HepG2 (cell line): Measurements from ENCODE around the gene CEBPB. TPM values are rescaled to one million over a fixed set of nuclear protein-coding genes. Genes with fewer than 3 reads are reported as not detected.

Experiments used
- CBX2 ChIP-seq, 2 experiments: fragments of 200-600 bp in 1 of 2; sonication (generic); formaldehyde crosslinking in 1 of 2; IDR thresholded peaks; 2 replicates each; pipeline versions ENCODE4 v1.7.0 to v1.8.1; 2018 to 2022; ENCODE audit warnings: low read depth in 2 of 2, low read length in 1 of 2, mild to moderate bottlenecking in 1 of 2, missing genetic modification reagents in 1 of 2
- CENPT ChIP-seq: sonication (generic); formaldehyde crosslinking; IDR thresholded peaks from 2 replicates; pipeline ENCODE4 v1.8.0; 2022; ENCODE audit warnings: low read depth, mild to moderate bottlenecking, moderate library complexity, missing genetic modification reagents
- ETV6 ChIP-seq: sonication (generic); formaldehyde crosslinking; conservative IDR thresholded peaks from 2 replicates; pipeline ENCODE4 v1.4.0; 2020; ENCODE audit warnings: missing genetic modification reagents
- HOXA5 ChIP-seq: sonication (generic); formaldehyde crosslinking; IDR thresholded peaks from 2 replicates; pipeline ENCODE4 v1.4.0; 2020; ENCODE audit warnings: missing genetic modification reagents
- KDM3A ChIP-seq: IDR thresholded peaks from 2 replicates; pipeline ENCODE4 v1.6.1; 2018; ENCODE audit warnings: low read depth, missing compliant biosample characterization
- MEIS1 ChIP-seq: sonication (generic); formaldehyde crosslinking; IDR thresholded peaks from 2 replicates; pipeline ENCODE4 v1.9.0; 2021; ENCODE audit warnings: mild to moderate bottlenecking, missing genetic modification reagents, moderate library complexity, borderline replicate concordance
- PCBP1 ChIP-seq: fragments of 200-400 bp; formaldehyde crosslinking; IDR thresholded peaks from 2 replicates; pipeline ENCODE4 v1.6.1; 2017; ENCODE audit warnings: mild to moderate bottlenecking, low read depth, low read length, borderline replicate concordance
- SIX1 ChIP-seq: sonication (generic); formaldehyde crosslinking; IDR thresholded peaks from 2 replicates; pipeline ENCODE4 v1.4.0; 2020; ENCODE audit warnings: missing genetic modification reagents, borderline replicate concordance
- ZNF263 ChIP-seq: sonication (generic); formaldehyde crosslinking; IDR thresholded peaks from 2 replicates; pipeline ENCODE4 v1.4.0; 2020; ENCODE audit warnings: missing genetic modification reagents
- ZNF383 ChIP-seq: sonication (generic); formaldehyde crosslinking; IDR thresholded peaks from 2 replicates; pipeline ENCODE4 v1.4.0; 2020; ENCODE audit warnings: missing genetic modification reagents, mild to moderate bottlenecking, borderline replicate concordance
- ZNF788 ChIP-seq: sonication (generic); formaldehyde crosslinking; IDR thresholded peaks from 2 replicates; pipeline ENCODE4 v1.5.0; 2020; ENCODE audit warnings: mild to moderate bottlenecking, missing genetic modification reagents, borderline replicate concordance
- polyA plus RNA-seq, 8 experiments: library from polyadenylated mRNA; depleted of rRNA in 3 of 8; stranded (reverse) in 7 of 8; unstranded in 1 of 8; fragments of >200 nt; fragmentation: Illumina TruSeq in 4 of 8; extraction: Trizol in 4 of 8; gene quantifications; 2 replicates each; pipeline versions ENCODE4 v1.2.1 to v1.2.3, GENCODE V29; 2011 to 2016; ENCODE audit warnings: low read depth in 4 of 8, missing spikeins in 1 of 8, mixed read lengths in 1 of 8; ENCODE audit not compliant: insufficient read depth in 1 of 8
- total RNA-seq, 5 experiments: library from RNA; depleted of rRNA; stranded (reverse); fragments of >200 nt; fragmentation: Illumina TruSeq; extraction: Trizol; gene quantifications; 2 replicates each; pipeline ENCODE4 v1.2.3, GENCODE V29; 2016; ENCODE audit warnings: low read depth in 1 of 5
- TF ChIP-seq, protein P1 (sequence below): sonication (generic); formaldehyde crosslinking; IDR thresholded peaks from 2 replicates; pipeline ENCODE4 v1.4.0; 2020; ENCODE audit warnings: missing genetic modification reagents, borderline replicate concordance
- TF ChIP-seq, protein P2 (sequence below): sonication (generic); formaldehyde crosslinking; IDR thresholded peaks from 2 replicates; pipeline ENCODE4 v1.4.0; 2020; ENCODE audit warnings: low read depth, missing genetic modification reagents
- TF ChIP-seq, protein P3 (sequence below): IDR thresholded peaks from 2 replicates; pipeline ENCODE4 v1.6.1; 2016; ENCODE audit warnings: mild to moderate bottlenecking, missing biosample characterization, missing genetic modification reagents
- TF ChIP-seq, protein P4 (sequence below), 2 experiments: sonication (generic) in 1 of 2; formaldehyde crosslinking in 1 of 2; IDR thresholded peaks; 2 replicates each; pipeline versions ENCODE4 v1.5.1 to v1.6.1; 2011 to 2020; ENCODE audit warnings: borderline replicate concordance in 1 of 2, low read depth in 1 of 2, low read length in 1 of 2, mild to moderate bottlenecking in 1 of 2, missing genetic modification reagents in 1 of 2, moderate library complexity in 1 of 2
- TF ChIP-seq, protein P5 (sequence below): sonication (generic); formaldehyde crosslinking; conservative IDR thresholded peaks from 2 replicates; pipeline ENCODE4 v1.8.1; 2023; ENCODE audit warnings: missing genetic modification reagents

Gene CEBPB
- total and polyA plus RNA-seq, 2 of the 13 experiments (the other 11 are each of a cell fraction or from before 2014, with no cell fraction given): 18.5 to 28.2 TPM

DNA sequence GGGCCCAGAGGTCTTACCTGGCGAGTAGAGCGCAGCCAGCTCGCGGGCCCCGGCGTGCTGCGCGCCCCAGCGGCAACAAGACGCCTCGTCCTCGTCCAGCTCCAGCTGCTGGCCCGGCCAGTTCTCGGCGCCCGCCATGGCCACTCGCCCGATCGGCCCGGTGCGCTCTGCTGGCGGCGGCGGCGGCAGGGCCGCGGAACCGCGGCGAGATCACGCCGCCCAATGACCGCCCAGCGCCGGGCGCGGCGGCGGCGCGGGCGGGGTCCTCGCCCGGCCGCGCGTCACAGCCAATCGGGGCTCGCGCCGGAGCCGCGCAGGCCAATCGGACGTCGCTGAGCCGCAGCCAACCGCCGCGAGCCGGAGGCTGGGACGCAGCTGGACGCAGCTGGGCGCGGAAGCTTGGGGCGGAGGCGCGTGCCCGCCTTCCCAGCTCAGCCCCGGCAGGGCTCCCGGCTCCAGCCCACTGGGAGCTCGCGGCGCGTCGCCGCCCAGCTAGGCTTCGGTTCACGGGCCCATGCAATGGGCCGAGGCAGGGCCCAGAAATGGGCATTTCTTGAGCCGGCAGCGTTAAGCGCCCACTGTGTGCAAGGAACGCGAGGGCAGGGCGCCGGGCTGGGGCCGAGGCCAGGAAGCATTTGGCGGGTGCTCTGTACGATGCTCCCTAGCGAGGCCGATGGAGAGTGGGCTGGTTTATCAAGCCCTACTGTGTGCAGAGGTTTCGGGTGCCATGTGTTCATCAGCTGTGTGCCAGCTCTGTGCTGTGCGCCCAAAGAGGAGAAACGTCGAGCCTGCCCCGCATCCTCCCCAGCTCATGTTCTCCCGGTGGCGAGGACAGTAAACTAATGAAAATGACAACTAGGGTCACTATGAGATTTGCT is 36.9 kb upstream of the CEBPB start, which contains the start of gene PEDS1 (continued):
- TF ChIP-seq, protein P1, sequence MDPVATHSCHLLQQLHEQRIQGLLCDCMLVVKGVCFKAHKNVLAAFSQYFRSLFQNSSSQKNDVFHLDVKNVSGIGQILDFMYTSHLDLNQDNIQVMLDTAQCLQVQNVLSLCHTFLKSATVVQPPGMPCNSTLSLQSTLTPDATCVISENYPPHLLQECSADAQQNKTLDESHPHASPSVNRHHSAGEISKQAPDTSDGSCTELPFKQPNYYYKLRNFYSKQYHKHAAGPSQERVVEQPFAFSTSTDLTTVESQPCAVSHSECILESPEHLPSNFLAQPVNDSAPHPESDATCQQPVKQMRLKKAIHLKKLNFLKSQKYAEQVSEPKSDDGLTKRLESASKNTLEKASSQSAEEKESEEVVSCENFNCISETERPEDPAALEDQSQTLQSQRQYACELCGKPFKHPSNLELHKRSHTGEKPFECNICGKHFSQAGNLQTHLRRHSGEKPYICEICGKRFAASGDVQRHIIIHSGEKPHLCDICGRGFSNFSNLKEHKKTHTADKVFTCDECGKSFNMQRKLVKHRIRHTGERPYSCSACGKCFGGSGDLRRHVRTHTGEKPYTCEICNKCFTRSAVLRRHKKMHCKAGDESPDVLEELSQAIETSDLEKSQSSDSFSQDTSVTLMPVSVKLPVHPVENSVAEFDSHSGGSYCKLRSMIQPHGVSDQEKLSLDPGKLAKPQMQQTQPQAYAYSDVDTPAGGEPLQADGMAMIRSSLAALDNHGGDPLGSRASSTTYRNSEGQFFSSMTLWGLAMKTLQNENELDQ: no peak; the same call in none of the 2 replicates
- TF ChIP-seq CBX2 (IDR thresholded peaks at IDR 0.05; ENCODE audit: low read depth, low read length) (no peak), CBX2 (CRISPR knock-in tag; IDR thresholded peaks at IDR 0.05; ENCODE audit: low read depth) (peak; percentile 25; the same call in 1 of the 2 replicates), HOXA5 (CRISPR knock-in tag) (peak; percentile 65; the same call in 1 of the 2 replicates), ETV6 (CRISPR knock-in tag) (peak; percentile 26), ZNF788 (CRISPR knock-in tag) (peak; percentile 95), SIX1 (CRISPR knock-in tag) (no peak; the same call in 1 of the 2 replicates), ZNF383 (no peak; the same call in 1 of the 2 replicates), CENPT (CRISPR knock-in tag) (peak; percentile 97), PCBP1 (no peak), KDM3A (CRISPR knock-in tag) (peak; percentile 36; the same call in 1 of the 2 replicates), MEIS1 (CRISPR knock-in tag) (peak; percentile 95), ZNF263 (CRISPR knock-in tag) (peak; percentile 40)
- TF ChIP-seq, protein P2, sequence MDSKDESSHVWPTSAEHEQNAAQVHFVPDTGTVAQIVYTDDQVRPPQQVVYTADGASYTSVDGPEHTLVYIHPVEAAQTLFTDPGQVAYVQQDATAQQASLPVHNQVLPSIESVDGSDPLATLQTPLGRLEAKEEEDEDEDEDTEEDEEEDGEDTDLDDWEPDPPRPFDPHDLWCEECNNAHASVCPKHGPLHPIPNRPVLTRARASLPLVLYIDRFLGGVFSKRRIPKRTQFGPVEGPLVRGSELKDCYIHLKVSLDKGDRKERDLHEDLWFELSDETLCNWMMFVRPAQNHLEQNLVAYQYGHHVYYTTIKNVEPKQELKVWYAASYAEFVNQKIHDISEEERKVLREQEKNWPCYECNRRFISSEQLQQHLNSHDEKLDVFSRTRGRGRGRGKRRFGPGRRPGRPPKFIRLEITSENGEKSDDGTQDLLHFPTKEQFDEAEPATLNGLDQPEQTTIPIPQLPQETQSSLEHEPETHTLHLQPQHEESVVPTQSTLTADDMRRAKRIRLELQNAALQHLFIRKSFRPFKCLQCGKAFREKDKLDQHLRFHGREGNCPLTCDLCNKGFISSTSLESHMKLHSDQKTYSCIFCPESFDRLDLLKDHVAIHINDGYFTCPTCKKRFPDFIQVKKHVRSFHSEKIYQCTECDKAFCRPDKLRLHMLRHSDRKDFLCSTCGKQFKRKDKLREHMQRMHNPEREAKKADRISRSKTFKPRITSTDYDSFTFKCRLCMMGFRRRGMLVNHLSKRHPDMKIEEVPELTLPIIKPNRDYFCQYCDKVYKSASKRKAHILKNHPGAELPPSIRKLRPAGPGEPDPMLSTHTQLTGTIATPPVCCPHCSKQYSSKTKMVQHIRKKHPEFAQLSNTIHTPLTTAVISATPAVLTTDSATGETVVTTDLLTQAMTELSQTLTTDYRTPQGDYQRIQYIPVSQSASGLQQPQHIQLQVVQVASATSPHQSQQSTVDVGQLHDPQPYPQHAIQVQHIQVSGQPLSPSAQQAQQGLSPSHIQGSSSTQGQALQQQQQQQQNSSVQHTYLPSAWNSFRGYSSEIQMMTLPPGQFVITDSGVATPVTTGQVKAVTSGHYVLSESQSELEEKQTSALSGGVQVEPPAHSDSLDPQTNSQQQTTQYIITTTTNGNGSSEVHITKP (CRISPR knock-in tag): peak; percentile 51
- TF ChIP-seq, protein P3, sequence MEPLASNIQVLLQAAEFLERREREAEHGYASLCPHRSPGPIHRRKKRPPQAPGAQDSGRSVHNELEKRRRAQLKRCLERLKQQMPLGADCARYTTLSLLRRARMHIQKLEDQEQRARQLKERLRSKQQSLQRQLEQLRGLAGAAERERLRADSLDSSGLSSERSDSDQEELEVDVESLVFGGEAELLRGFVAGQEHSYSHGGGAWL: peak; percentile 97
- TF ChIP-seq, protein P4, sequence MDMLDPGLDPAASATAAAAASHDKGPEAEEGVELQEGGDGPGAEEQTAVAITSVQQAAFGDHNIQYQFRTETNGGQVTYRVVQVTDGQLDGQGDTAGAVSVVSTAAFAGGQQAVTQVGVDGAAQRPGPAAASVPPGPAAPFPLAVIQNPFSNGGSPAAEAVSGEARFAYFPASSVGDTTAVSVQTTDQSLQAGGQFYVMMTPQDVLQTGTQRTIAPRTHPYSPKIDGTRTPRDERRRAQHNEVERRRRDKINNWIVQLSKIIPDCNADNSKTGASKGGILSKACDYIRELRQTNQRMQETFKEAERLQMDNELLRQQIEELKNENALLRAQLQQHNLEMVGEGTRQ (IDR thresholded peaks at IDR 0.05; ENCODE audit: low read depth, low read length): 0 out of 2 replicates have a peak, but pooled peaks have one; percentile 27
- TF ChIP-seq, protein P4 (CRISPR knock-in tag; IDR thresholded peaks at IDR 0.05; ENCODE audit: borderline replicate concordance): peak; percentile 55; the same call in 1 of the 2 replicates
- TF ChIP-seq, protein P5, sequence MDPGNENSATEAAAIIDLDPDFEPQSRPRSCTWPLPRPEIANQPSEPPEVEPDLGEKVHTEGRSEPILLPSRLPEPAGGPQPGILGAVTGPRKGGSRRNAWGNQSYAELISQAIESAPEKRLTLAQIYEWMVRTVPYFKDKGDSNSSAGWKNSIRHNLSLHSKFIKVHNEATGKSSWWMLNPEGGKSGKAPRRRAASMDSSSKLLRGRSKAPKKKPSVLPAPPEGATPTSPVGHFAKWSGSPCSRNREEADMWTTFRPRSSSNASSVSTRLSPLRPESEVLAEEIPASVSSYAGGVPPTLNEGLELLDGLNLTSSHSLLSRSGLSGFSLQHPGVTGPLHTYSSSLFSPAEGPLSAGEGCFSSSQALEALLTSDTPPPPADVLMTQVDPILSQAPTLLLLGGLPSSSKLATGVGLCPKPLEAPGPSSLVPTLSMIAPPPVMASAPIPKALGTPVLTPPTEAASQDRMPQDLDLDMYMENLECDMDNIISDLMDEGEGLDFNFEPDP: 0 out of 2 replicates have a peak, but pooled peaks have one; percentile 98
